H1 (cell line): ENCODE data around the gene COMMD6. TPM values are rescaled to one million over a fixed set of nuclear protein-coding genes. Genes with fewer than 3 reads are reported as not detected.

Experiments
- CTCF ChIA-PET: fragments of 300-600 bp; sonication (Branson Sonifier 250); formaldehyde crosslinking; loops from one replicate; lab custom pipeline; 2021; ENCODE audit not compliant: partially characterized antibody; lab: Charles Lee
- POLR2A ChIA-PET: fragments of 300-600 bp; sonication (Branson Sonifier 250); formaldehyde crosslinking; loops from one replicate; lab custom pipeline; 2021; ENCODE audit warnings: inconsistent platforms; ENCODE audit not compliant: partially characterized antibody; lab: Charles Lee
- DNase-seq, 2 experiments: peaks; one replicate each; pipeline versions ENCODE4 v3.0.0 to v3.0.0-alpha.2; 2010 to 2022; ENCODE audit warnings: low spot score in 2 of 2, low read depth in 1 of 2, mixed read lengths in 1 of 2
- FAIRE-seq: peaks from 2 replicates; lab custom pipeline; 2011; peaks lifted over from hg19 to GRCh38; lab: Jason Lieb, UNC
- H2AFZ ChIP-seq: 2 replicates; pipeline ENCODE4 v1.8.1; 2012; ENCODE audit warnings: low read length, inconsistent platforms
- H2AK5ac ChIP-seq: 2 replicates; pipeline ENCODE4 v1.6.1; 2013; ENCODE audit warnings: low read depth, low read length
- H2BK120ac ChIP-seq: replicated peaks from 2 replicates; pipeline ENCODE3; 2013; ENCODE audit warnings: low read depth, low read length, inconsistent platforms
- H2BK12ac ChIP-seq: 2 replicates; pipeline ENCODE4 v1.6.1; 2013; ENCODE audit warnings: low read depth, low read length
- H2BK15ac ChIP-seq: 2 replicates; pipeline ENCODE4 v1.6.1; 2013; ENCODE audit warnings: low read length
- H2BK20ac ChIP-seq: 2 replicates; pipeline ENCODE4 v1.6.1; 2013; ENCODE audit warnings: low read length
- H2BK5ac ChIP-seq: 2 replicates; pipeline ENCODE4 v1.6.1; 2013; ENCODE audit warnings: low read depth, low read length
- H3K14ac ChIP-seq: 2 replicates; pipeline ENCODE4 v1.6.1; 2013; ENCODE audit warnings: inconsistent platforms; ENCODE audit not compliant: insufficient read length
- H3K18ac ChIP-seq: 2 replicates; pipeline ENCODE4 v1.6.1; 2013; ENCODE audit warnings: low read length; ENCODE audit errors: extremely low read depth
- H3K23ac ChIP-seq: 2 replicates; pipeline ENCODE4 v1.6.1; 2013; ENCODE audit warnings: inconsistent platforms; ENCODE audit not compliant: insufficient read length
- H3K23me2 ChIP-seq: 2 replicates; pipeline ENCODE4 v1.6.1; 2013; ENCODE audit warnings: low read depth, low read length
- H3K27ac ChIP-seq: 2 replicates; pipeline ENCODE4 v1.6.1; 2011; ENCODE audit warnings: low read depth, low read length, inconsistent platforms
- H3K27me3 ChIP-seq, 4 experiments: replicated peaks in 1 of 4; 1 replicate in 1 of 4; 2 replicates in 3 of 4; pipeline versions ENCODE4 v1.6.1 to v1.8.1; 2011 to 2013; ENCODE audit warnings: low read length in 3 of 4, mild to moderate bottlenecking in 3 of 4, inconsistent platforms in 2 of 4, mixed read lengths in 2 of 4, moderate library complexity in 1 of 4; ENCODE audit not compliant: control insufficient read depth in 3 of 4, insufficient read depth in 3 of 4; ENCODE audit errors: extremely low read depth in 1 of 4
- H3K36me3 ChIP-seq, 4 experiments: 2 replicates each; pipeline versions ENCODE4 v1.6.1 to v1.8.1; 2011 to 2013; ENCODE audit warnings: mild to moderate bottlenecking in 4 of 4, low read length in 3 of 4, moderate library complexity in 2 of 4, control low read depth in 1 of 4, inconsistent platforms in 1 of 4; ENCODE audit not compliant: insufficient read depth in 4 of 4, control insufficient read depth in 2 of 4
- H3K4ac ChIP-seq: replicated peaks from 2 replicates; pipeline ENCODE3; 2013; ENCODE audit warnings: low read length, low read depth, mixed read lengths, inconsistent platforms; ENCODE audit not compliant: insufficient read length
- H3K4me1 ChIP-seq, 4 experiments: replicated peaks in 1 of 4; 1 replicate in 1 of 4; 2 replicates in 3 of 4; pipeline versions ENCODE4 v1.6.1 to v1.8.1; 2011 to 2013; ENCODE audit warnings: low read length in 3 of 4, inconsistent platforms in 2 of 4, mixed read lengths in 1 of 4; ENCODE audit not compliant: insufficient read depth in 4 of 4, control insufficient read depth in 3 of 4
- H3K4me2 ChIP-seq, 2 experiments: 2 replicates each; pipeline versions ENCODE4 v1.6.1 to v1.8.1; 2011 to 2013; ENCODE audit warnings: low read depth in 2 of 2, low read length in 2 of 2, control low read depth in 1 of 2, inconsistent platforms in 1 of 2, mild to moderate bottlenecking in 1 of 2; ENCODE audit not compliant: insufficient read depth in 1 of 2
- H3K4me3 ChIP-seq, 4 experiments: fragments of 200-600, 300-600 bp in 1 of 4; sonication (generic), shearing (Covaris generic), sonication (Bioruptor Twin) in 1 of 4; 2 replicates each; pipeline versions ENCODE4 v1.5.1 to v1.8.1; 2011 to 2016; ENCODE audit warnings: low read length in 4 of 4, low read depth in 3 of 4, control low read depth in 2 of 4, inconsistent platforms in 2 of 4, mild to moderate bottlenecking in 2 of 4, mixed read lengths in 1 of 4, moderate library complexity in 1 of 4; ENCODE audit not compliant: insufficient read depth in 2 of 4; ENCODE audit errors: extremely low read depth in 1 of 4
- H3K56ac ChIP-seq: replicated peaks from 2 replicates; pipeline ENCODE3; 2013; ENCODE audit warnings: low read depth, mild to moderate bottlenecking, mixed read lengths, low read length, inconsistent platforms; ENCODE audit not compliant: insufficient read length
- H3K79me1 ChIP-seq: 2 replicates; pipeline ENCODE4 v1.6.1; 2013; ENCODE audit warnings: low read depth, low read length, control low read depth
- H3K79me2 ChIP-seq, 2 experiments: 2 replicates each; pipeline versions ENCODE4 v1.6.1 to v1.8.1; 2012 to 2013; ENCODE audit warnings: low read length in 2 of 2, mild to moderate bottlenecking in 2 of 2, inconsistent platforms in 1 of 2; ENCODE audit not compliant: insufficient read depth in 2 of 2, control insufficient read depth in 1 of 2
- H3K9ac ChIP-seq, 4 experiments: replicated peaks in 1 of 4; 1 replicate in 1 of 4; 2 replicates in 3 of 4; pipeline versions ENCODE4 v1.6.1 to v1.8.1; 2011 to 2013; ENCODE audit warnings: low read depth in 3 of 4, low read length in 3 of 4, control low read depth in 2 of 4, mild to moderate bottlenecking in 2 of 4, moderate library complexity in 2 of 4, inconsistent platforms in 1 of 4; ENCODE audit errors: extremely low read depth in 1 of 4
- H3K9me3 ChIP-seq, 2 experiments: 2 replicates each; pipeline versions ENCODE4 v1.6.1 to v1.8.1; 2012 to 2013; ENCODE audit warnings: mild to moderate bottlenecking in 2 of 2, moderate library complexity in 2 of 2, control low read depth in 1 of 2, inconsistent platforms in 1 of 2, low read depth in 1 of 2, low read length in 1 of 2, mixed read lengths in 1 of 2; ENCODE audit not compliant: insufficient read depth in 2 of 2
- H4K20me1 ChIP-seq, 2 experiments: replicated peaks in 1 of 2; 2 replicates each; pipeline versions ENCODE3 to v1.8.1; 2011 to 2013; ENCODE audit warnings: inconsistent platforms in 2 of 2, low read length in 2 of 2, mild to moderate bottlenecking in 1 of 2; ENCODE audit not compliant: insufficient read depth in 2 of 2, control insufficient read depth in 1 of 2
- H4K5ac ChIP-seq: 2 replicates; pipeline ENCODE4 v1.6.1; 2013; ENCODE audit warnings: low read length, low read depth, mixed read lengths, inconsistent platforms; ENCODE audit not compliant: insufficient read length
- H4K8ac ChIP-seq: 2 replicates; pipeline ENCODE4 v1.8.0; 2013; ENCODE audit warnings: mild to moderate bottlenecking, moderate library complexity, low read length, inconsistent platforms; ENCODE audit not compliant: insufficient read depth; ENCODE audit errors: extremely low read depth
- H4K91ac ChIP-seq: replicated peaks from 2 replicates; pipeline ENCODE3; 2013; ENCODE audit warnings: low read length, mixed read lengths, inconsistent platforms; ENCODE audit not compliant: insufficient read length
- ATF2 ChIP-seq: IDR thresholded peaks from 2 replicates; pipeline ENCODE4 v1.6.1; 2012; ENCODE audit warnings: low read length, inconsistent platforms
- ATF3 ChIP-seq: IDR thresholded peaks from 2 replicates; pipeline ENCODE4 v1.6.1; 2011; ENCODE audit warnings: low read depth, mild to moderate bottlenecking, low read length; ENCODE audit not compliant: insufficient read depth
- CEBPB ChIP-seq: IDR thresholded peaks from 2 replicates; pipeline ENCODE4 v1.6.1; 2012; ENCODE audit warnings: low read depth, low read length
- EGR1 ChIP-seq: IDR thresholded peaks from 2 replicates; pipeline ENCODE4 v1.6.1; 2011; ENCODE audit warnings: low read depth, low read length, borderline replicate concordance
- HDAC2 ChIP-seq, 2 experiments: fragments of 300-600 bp in 1 of 2; sonication (generic) in 1 of 2; IDR thresholded peaks; 2 replicates each; pipeline ENCODE4 v1.6.1; 2011 to 2012; ENCODE audit warnings: low read depth in 2 of 2, low read length in 2 of 2, mild to moderate bottlenecking in 2 of 2, moderate library complexity in 2 of 2, borderline replicate concordance in 1 of 2, inconsistent platforms in 1 of 2
- JUND ChIP-seq: IDR thresholded peaks from 2 replicates; pipeline ENCODE4 v1.6.1; 2011; ENCODE audit warnings: mild to moderate bottlenecking, improper control_type of control experiment, low read length
- KDM5A ChIP-seq: fragments of 200-600 bp; IDR thresholded peaks from 2 replicates; pipeline ENCODE4 v1.7.1; 2012; ENCODE audit warnings: mild to moderate bottlenecking, low read length, inconsistent platforms, mixed read lengths
- NANOG ChIP-seq: IDR thresholded peaks from 2 replicates; pipeline ENCODE4 v1.6.1; 2011; ENCODE audit warnings: low read length, low read depth, mild to moderate bottlenecking, inconsistent platforms; ENCODE audit not compliant: insufficient read depth, poor library complexity, severe bottlenecking
- POLR2A ChIP-seq, 2 experiments: IDR thresholded peaks; 1 replicate in 1 of 2; 2 replicates in 1 of 2; pipeline ENCODE4 v1.6.1; 2011; ENCODE audit warnings: low read depth in 2 of 2, low read length in 2 of 2, mild to moderate bottlenecking in 2 of 2; ENCODE audit errors: control extremely low read depth in 1 of 2
- RFX5 ChIP-seq: IDR thresholded peaks from 2 replicates; pipeline ENCODE4 v1.6.1; 2011; ENCODE audit warnings: low read depth, low read length, improper control_type of control experiment, borderline replicate concordance
- RXRA ChIP-seq: IDR thresholded peaks from 2 replicates; pipeline ENCODE4 v1.6.1; 2011; ENCODE audit warnings: low read depth, mild to moderate bottlenecking, low read length, moderate library complexity; ENCODE audit not compliant: insufficient read depth
- SAP30 ChIP-seq: fragments of 300-600 bp; sonication (generic); IDR thresholded peaks from 2 replicates; pipeline ENCODE4 v1.7.1; 2012; ENCODE audit warnings: low read length, moderate library complexity, mild to moderate bottlenecking, inconsistent platforms; ENCODE audit not compliant: insufficient read depth, insufficient replicate concordance
- SUZ12 ChIP-seq: fragments of 200-600 bp; sonication (generic); IDR thresholded peaks from 2 replicates; pipeline ENCODE4 v1.6.1; 2012; ENCODE audit warnings: mild to moderate bottlenecking, inconsistent platforms, low read length, moderate library complexity, mixed read lengths
- polyA plus RNA-seq, 7 experiments: library from polyadenylated mRNA; depleted of rRNA in 3 of 7; stranded (reverse) in 5 of 7; unstranded in 2 of 7; fragments of >200 nt in 5 of 7; fragments of 200-250 nt in 2 of 7; gene quantifications; 1 replicate in 5 of 7; 2 replicates in 1 of 7; 4 replicates in 1 of 7; pipeline versions ENCODE4 v1.2.1 to v1.2.3, GENCODE V29; 2011 to 2013; ENCODE audit warnings: missing spikeins in 2 of 7, mixed read lengths in 2 of 7
- total RNA-seq: library from RNA; stranded (reverse); fragmentation: NEBNext Ultra II Directional; extraction: Animal tissue kit (Norgen Biotek cat#: 25700); gene quantifications from 2 replicates; pipeline ENCODE4 v1.2.1, GENCODE V29; 2021

COMMD6 gene
- total and polyA plus RNA-seq, 2 of the 8 experiments (the other 6 are each of a cell fraction or from before 2014, with no cell fraction given) = 53.2 to 122 TPM

GRCh38 chr13:75585153-75585552 lies 47.5 kb upstream of the COMMD6 start:
- H2BK12ac ChIP-seq = no peak overlapping the region
- no peak overlapping the region for H3K4me3 ChIP-seq
- DNase-seq (no peak), FAIRE-seq (no peak)
- H3K4me1 ChIP-seq = no peaks in the 10 kb centered on the region
- H2BK20ac ChIP-seq = no peak overlapping the region
- no peak overlapping the region for H3K4me2 ChIP-seq
- H2BK15ac ChIP-seq = no peak overlapping the region
- peaks cover 2 to 8% of the 10 kb centered on the region in 2 experiments; a peak in 2 of 4 replicates for H3K9me3 ChIP-seq
- no peak overlapping the region for H4K8ac ChIP-seq
- no peak overlapping the region for H3K4ac ChIP-seq
- H2BK5ac ChIP-seq = no peak overlapping the region
- H4K20me1 ChIP-seq = no peaks in the 10 kb centered on the region
- no peak overlapping the region for H3K27ac ChIP-seq
- no peak overlapping the region for H3K18ac ChIP-seq
- no peak overlapping the region for H2BK120ac ChIP-seq
- H2AK5ac ChIP-seq = no peak overlapping the region
- no peaks in the 10 kb centered on the region for H3K23me2 ChIP-seq
- CTCF ChIA-PET = interaction anchor here (0.9 kb wide), 1 partner anchor 49 kb away, joined by 3 read pairs; no protein-coding TSS in a partner anchor
- no peak overlapping the region for H3K56ac ChIP-seq
- H4K5ac ChIP-seq = no peak overlapping the region
- no peaks in the 10 kb centered on the region for H3K79me2 ChIP-seq
- H2AFZ ChIP-seq = no peak overlapping the region
- H3K27me3 ChIP-seq = no peaks in the 10 kb centered on the region
- no peak overlapping the region for H3K14ac ChIP-seq
- H4K91ac ChIP-seq = no peak overlapping the region
- no peak overlapping the region for H3K9ac ChIP-seq
- no peaks in the 10 kb centered on the region for H3K79me1 ChIP-seq
- peaks cover 0 to 9% (median 1%) of the 10 kb centered on the region in 4 experiments; a peak in 3 of 8 replicates for H3K36me3 ChIP-seq
- no peak overlapping the region for H3K23ac ChIP-seq
- POLR2A ChIA-PET = no interaction called here
- no peak for TF ChIP-seq RFX5
- TF ChIP-seq ATF3 = no peak
- TF ChIP-seq POLR2A (IDR thresholded peaks at IDR 0.05; ENCODE audit: control extremely low read depth in 1 of 2, low read depth in 2 of 2, low read length in 2 of 2) = no peak
- TF ChIP-seq NANOG = no peak
- no peak for TF ChIP-seq EGR1
- no peak for TF ChIP-seq RXRA
- no peak for TF ChIP-seq JUND
- no peak for TF ChIP-seq CEBPB
- no peak for TF ChIP-seq ATF2
- TF ChIP-seq KDM5A = no peak
- TF ChIP-seq SAP30 = no peak
- TF ChIP-seq SUZ12 = no peak
- no peak for TF ChIP-seq HDAC2 (IDR thresholded peaks at IDR 0.05; ENCODE audit: borderline replicate concordance in 1 of 2, low read depth in 2 of 2, low read length in 2 of 2)
